Peyer's patch (tissue), 4 donors: ENCODE results near the gene TMEM132D. TPM values are rescaled to one million over a fixed set of nuclear protein-coding genes. Genes with fewer than 3 reads are reported as not detected.

Experiments used
- DNase-seq, 3 donors: peaks; one replicate each; pipeline ENCODE4 v3.0.0-alpha.2; 2017 to 2019
- H3K27ac ChIP-seq, 4 donors: fragments of 200-600 bp; sonication (generic); one replicate each; pipeline ENCODE4 v1.5.1; 2016 to 2019
- H3K27me3 ChIP-seq, 2 donors: fragments of 200-600 bp; sonication (generic); one replicate each; pipeline ENCODE4 v1.5.1; 2019
- H3K36me3 ChIP-seq, 3 donors: fragments of 200-600 bp; sonication (generic); one replicate each; pipeline ENCODE4 v1.5.1; 2016 to 2019
- H3K4me1 ChIP-seq, 4 donors: fragments of 200-600 bp; sonication (generic); one replicate each; pipeline ENCODE4 v1.5.1; 2016 to 2019
- H3K4me3 ChIP-seq, 4 donors: fragments of 200-600 bp; sonication (generic); 1 replicate in 3 of 4; 2 replicates in 1 of 4; pipeline ENCODE4 v1.5.1; 2016 to 2019; ENCODE audit warnings: mild to moderate bottlenecking in 1 of 4
- H3K9me3 ChIP-seq, 4 donors: fragments of 200-600 bp; sonication (generic); one replicate each; pipeline ENCODE4 v1.5.1; 2016 to 2019; ENCODE audit warnings: mild to moderate bottlenecking in 1 of 4
- POLR2A ChIP-seq, 2 donors: fragments of 450-650 bp; IDR thresholded peaks; one replicate each; pipeline ENCODE4 v1.5.1; 2017; ENCODE audit warnings: antibody characterized with exemption in 2 of 2, mild to moderate bottlenecking in 2 of 2, moderate library complexity in 2 of 2
- total RNA-seq, 4 donors: library from RNA; depleted of rRNA; stranded (reverse); fragments of >200 nt; gene quantifications; one replicate each; pipeline ENCODE4 v1.1.0, GENCODE V29; 2016
- TF ChIP-seq, protein P1 (sequence below), 6 experiments: fragments of 450-650 bp in 4 of 6; fragments of 200-600 bp in 2 of 6; sonication (generic) in 1 of 6; IDR thresholded peaks; one replicate each; pipeline ENCODE4 v1.5.1; 2017 to 2019; ENCODE audit warnings: antibody characterized with exemption in 6 of 6, mild to moderate bottlenecking in 3 of 6, moderate library complexity in 1 of 6

The TMEM132D gene
- total RNA-seq, 4 donors from 2014 or later, result 0.27 to 1.7 (median 0.41) TPM

DNA sequence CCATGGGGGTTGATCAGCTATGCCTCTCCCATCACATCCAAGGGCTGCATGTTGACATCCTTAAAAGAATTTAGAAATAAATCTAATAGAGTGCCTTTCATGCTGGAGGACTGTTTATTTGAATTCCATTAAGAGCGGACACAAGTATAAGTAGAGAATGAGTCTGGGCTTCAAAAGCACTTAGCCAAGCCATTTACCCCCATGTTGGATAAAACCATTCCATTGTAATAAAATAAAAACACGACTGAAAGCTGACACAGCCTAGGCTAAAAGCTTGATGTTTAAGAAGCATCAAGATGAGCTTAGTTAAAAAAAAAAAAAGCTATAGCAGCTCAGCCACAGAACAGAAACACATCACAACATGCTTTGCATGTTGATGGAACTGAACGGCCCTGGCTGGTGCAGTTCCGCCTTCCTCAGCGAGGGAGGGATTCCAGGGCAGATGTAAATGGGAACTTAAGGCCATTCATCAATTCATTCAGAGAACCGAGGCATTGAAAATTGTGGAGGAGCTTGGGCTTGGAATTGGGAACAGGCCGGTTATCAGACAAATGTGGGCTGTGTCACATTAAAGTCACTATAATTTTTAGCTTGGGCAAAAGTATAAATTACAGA lies 41.2 kb downstream of the TMEM132D start:
- Histone ChIP-seq H3K4me3 (no peak overlapping the region), H3K4me1 (no peaks in the 10 kb centered on the region), H3K9me3 (no peaks in the 10 kb centered on the region), H3K27me3 (no peaks in the 10 kb centered on the region), H3K36me3 (no peaks in the 10 kb centered on the region), H3K27ac (no peak overlapping the region)
- no peak for TF ChIP-seq POLR2A (IDR thresholded peaks at IDR 0.05)
- TF ChIP-seq, protein P1, sequence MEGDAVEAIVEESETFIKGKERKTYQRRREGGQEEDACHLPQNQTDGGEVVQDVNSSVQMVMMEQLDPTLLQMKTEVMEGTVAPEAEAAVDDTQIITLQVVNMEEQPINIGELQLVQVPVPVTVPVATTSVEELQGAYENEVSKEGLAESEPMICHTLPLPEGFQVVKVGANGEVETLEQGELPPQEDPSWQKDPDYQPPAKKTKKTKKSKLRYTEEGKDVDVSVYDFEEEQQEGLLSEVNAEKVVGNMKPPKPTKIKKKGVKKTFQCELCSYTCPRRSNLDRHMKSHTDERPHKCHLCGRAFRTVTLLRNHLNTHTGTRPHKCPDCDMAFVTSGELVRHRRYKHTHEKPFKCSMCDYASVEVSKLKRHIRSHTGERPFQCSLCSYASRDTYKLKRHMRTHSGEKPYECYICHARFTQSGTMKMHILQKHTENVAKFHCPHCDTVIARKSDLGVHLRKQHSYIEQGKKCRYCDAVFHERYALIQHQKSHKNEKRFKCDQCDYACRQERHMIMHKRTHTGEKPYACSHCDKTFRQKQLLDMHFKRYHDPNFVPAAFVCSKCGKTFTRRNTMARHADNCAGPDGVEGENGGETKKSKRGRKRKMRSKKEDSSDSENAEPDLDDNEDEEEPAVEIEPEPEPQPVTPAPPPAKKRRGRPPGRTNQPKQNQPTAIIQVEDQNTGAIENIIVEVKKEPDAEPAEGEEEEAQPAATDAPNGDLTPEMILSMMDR (IDR thresholded peaks at IDR 0.05), result no peak
- DNase-seq, result no peak

DNA sequence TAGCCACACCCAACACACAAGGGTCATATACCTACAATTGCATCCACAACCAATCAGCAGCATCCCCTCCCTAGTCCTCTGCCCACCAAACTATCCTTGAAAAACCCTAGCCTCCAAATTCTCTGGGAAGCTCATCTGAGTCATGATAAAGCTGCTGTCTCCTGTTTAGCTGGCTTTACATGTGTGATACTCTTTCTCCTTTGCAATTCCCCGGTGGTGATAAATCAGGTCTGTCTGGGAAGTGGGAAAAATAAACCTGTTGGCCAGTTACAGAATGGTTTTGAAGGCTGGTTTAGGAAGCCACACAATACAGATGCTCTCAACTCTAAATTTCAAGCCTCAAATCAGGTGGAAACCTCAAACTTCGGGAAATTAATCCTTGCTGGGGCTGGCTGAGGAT lies 41.9 kb downstream of the TMEM132D start:
- H3K4me3 ChIP-seq, result no peak overlapping the region
- TF ChIP-seq POLR2A (IDR thresholded peaks at IDR 0.05), result no peak
- TF ChIP-seq, protein P1 (IDR thresholded peaks at IDR 0.05), result no peak
- H3K4me1 ChIP-seq, result no peaks in the 10 kb centered on the region
- H3K36me3 ChIP-seq, result no peaks in the 10 kb centered on the region
- H3K27me3 ChIP-seq, result no peaks in the 10 kb centered on the region
- H3K27ac ChIP-seq, result no peak overlapping the region
- no peak for DNase-seq
- H3K9me3 ChIP-seq, result no peaks in the 10 kb centered on the region

DNA sequence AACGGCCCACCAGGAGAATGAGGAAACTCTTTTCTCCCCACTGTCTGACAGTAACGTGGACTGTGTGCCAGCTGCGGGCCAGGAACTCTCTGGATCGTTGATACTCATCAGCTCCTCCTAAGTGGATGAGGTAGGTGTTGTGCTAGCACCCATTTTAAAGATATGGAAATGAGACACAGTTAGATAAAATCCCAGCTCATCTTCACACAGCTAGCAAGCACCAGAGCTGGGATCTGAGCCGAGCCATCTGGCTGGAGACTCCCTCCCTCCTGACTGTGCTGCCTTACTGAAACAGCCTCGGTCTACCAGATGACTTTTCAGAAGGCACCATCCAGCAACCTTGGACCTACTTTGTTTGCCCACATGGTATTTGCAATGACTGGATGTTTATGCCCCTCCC lies 49.2 kb downstream of the TMEM132D start:
- no peak for DNase-seq
- H3K36me3 ChIP-seq, result no peaks in the 10 kb centered on the region
- no peak overlapping the region for H3K27ac ChIP-seq
- H3K9me3 ChIP-seq, result no peaks in the 10 kb centered on the region
- no peaks in the 10 kb centered on the region for H3K27me3 ChIP-seq
- no peaks in the 10 kb centered on the region for H3K4me1 ChIP-seq
- TF ChIP-seq, protein P1 (IDR thresholded peaks at IDR 0.05), result no peak
- TF ChIP-seq POLR2A (IDR thresholded peaks at IDR 0.05), result no peak
- H3K4me3 ChIP-seq, result no peak overlapping the region

DNA sequence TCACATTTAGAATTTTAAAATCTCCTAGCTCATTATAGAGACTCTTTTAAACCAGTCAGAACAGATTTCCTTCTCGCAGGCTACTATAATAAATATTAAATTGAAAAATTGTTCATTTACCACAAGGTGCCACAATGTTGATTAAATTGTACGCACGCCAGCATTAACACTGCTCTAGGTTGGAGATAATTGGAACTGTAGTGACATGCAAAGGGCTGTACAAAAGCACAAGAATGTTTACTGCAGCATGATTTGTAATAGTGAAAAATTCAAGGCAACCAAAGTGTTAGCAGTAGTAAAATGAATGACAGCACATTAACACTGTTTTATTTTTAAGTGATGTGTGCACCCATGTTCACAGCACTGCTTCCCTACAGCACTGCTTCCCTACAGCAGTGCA lies 52.5 kb downstream of the TMEM132D start:
- TF ChIP-seq, protein P1 (IDR thresholded peaks at IDR 0.05), result no peak
- TF ChIP-seq POLR2A (IDR thresholded peaks at IDR 0.05), result no peak
- no peaks in the 10 kb centered on the region for H3K4me1 ChIP-seq
- H3K36me3 ChIP-seq, result no peaks in the 10 kb centered on the region
- DNase-seq, result no peak
- H3K9me3 ChIP-seq, result no peaks in the 10 kb centered on the region
- H3K4me3 ChIP-seq, result no peak overlapping the region
- no peaks in the 10 kb centered on the region for H3K27me3 ChIP-seq
- no peak overlapping the region for H3K27ac ChIP-seq

DNA sequence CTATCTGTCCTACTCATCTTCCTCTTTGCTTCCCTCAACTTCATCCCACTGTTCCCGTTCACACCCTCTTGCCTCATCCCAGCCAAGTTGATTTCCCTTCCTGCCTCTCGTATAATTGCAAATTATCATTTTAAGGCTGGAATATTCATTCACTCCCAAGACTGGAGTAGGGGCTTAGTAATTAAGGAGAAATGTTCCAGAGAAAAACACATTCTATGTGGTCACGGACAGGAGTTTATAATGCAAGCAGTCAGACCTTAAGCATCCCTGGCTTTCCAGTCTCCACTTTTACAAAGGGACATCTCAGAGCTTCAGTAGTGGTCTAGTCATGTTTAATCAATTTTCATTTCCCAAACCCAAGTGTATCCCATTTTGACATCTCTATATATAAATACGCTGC lies 54.9 kb downstream of the TMEM132D start:
- no peak overlapping the region for H3K27ac ChIP-seq
- H3K4me3 ChIP-seq, result no peak overlapping the region
- no peak for TF ChIP-seq POLR2A (IDR thresholded peaks at IDR 0.05)
- TF ChIP-seq, protein P1 (IDR thresholded peaks at IDR 0.05), result no peak
- DNase-seq, result no peak
- no peaks in the 10 kb centered on the region for H3K27me3 ChIP-seq
- H3K9me3 ChIP-seq, result no peaks in the 10 kb centered on the region
- H3K36me3 ChIP-seq, result no peaks in the 10 kb centered on the region
- H3K4me1 ChIP-seq, result no peaks in the 10 kb centered on the region

DNA sequence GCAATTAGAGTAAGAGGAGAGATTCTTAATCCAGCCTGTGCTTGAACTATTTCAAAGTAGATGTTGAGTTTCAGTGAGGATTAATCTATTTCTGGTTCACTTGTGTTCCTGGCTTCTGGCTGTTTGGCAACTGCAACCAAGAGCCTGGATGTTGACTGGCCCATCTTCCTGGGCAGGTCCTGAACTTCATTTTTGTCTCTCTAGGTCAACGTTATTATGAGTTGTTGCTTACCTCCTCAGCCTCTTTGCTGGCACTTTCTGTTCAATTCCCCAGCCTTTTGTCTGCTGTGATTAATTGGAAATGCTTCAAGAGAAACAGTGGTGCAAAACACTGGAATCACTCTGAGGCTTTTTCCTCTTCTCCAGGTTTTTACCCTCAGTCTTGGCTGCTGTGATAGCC lies 56.8 kb downstream of the TMEM132D start:
- no peaks in the 10 kb centered on the region for H3K9me3 ChIP-seq
- TF ChIP-seq, protein P1 (IDR thresholded peaks at IDR 0.05), result no peak
- TF ChIP-seq POLR2A (IDR thresholded peaks at IDR 0.05), result no peak
- no peaks in the 10 kb centered on the region for H3K4me1 ChIP-seq
- no peak overlapping the region for H3K4me3 ChIP-seq
- no peak overlapping the region for H3K27ac ChIP-seq
- no peaks in the 10 kb centered on the region for H3K36me3 ChIP-seq
- no peaks in the 10 kb centered on the region for H3K27me3 ChIP-seq
- DNase-seq, result no peak
